ENCODE data around the gene RSPH9.
"Not testable (repeated sequence)": the region's sequence is repeated elsewhere in the genome, so short reads cannot be mapped to it uniquely, and the experiment has no call there.

Gene RSPH9

DNA sequence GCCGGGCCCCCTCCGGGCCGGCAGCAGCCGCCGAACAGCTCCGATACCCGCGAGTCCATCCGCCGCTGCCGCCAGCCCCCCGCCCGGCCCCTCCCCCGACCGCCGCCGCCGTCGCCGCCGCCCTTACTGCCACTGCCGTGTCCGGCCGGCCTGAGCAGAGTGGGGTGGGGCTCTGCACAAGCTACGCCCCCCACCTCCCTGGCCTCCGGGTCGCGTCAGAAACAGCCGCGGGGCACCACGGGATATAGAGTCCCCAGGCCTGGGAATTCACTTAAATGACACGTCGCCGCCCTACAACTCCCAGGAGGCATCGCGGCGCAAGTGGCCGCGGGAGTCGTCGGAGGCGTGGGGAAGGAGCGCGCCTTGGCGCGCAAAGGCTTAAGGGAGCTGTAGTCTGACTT, 15.7 kb upstream of the RSPH9 start, which contains the start of gene GTPBP2:
Gene GTPBP2, minus strand, starts transcription at position 161 of the 401 bp plus-strand sequence. Its CDS starts 102 bp downstream, at position 59.
- peak; percentile 95 for DNase-seq (ENCODE audit: low spot score)

- peak; percentile 98 for DNase-seq (ENCODE audit: low spot score)
These were observed 15.1 kb upstream of the RSPH9 start for GRCh38 chr6:43629505-43630300.

DNA sequence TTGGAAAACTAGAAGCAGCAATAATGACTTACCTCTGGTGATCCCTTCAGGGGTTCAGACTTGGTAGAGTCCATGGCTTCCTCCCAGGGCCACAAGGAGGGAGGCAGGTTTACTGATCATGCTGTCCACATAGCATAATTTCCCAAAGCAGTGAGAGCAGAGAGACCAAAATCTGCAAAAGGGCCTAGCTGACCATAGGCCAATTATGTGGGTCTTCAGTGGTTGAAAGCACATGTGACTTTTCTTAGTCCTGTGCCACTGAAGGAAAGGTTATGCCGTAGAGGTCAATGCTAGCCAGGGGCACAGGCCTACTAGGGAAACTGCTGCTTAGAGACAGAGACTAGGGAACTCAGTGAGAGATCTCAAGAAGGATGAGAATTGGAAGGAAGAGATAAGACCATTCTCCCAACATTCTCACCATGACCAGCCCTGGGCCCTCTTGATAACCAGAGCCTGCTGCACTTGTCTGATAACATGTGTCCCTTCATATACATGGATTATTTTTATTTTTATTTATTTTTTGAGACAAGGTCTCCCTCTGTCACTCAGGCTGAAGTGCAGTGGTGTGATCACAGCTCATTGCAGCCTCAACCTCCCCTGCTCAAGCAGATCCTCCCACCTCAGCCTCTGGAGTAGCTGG, 13.7 kb upstream of the RSPH9 start:
- no peak for DNase-seq (ENCODE audit: low spot score)

- not testable (repeated sequence) for DNase-seq (ENCODE audit: low spot score)
These were observed 11.8 kb upstream of the RSPH9 start for GRCh38 chr6:43633002-43633401.

DNA sequence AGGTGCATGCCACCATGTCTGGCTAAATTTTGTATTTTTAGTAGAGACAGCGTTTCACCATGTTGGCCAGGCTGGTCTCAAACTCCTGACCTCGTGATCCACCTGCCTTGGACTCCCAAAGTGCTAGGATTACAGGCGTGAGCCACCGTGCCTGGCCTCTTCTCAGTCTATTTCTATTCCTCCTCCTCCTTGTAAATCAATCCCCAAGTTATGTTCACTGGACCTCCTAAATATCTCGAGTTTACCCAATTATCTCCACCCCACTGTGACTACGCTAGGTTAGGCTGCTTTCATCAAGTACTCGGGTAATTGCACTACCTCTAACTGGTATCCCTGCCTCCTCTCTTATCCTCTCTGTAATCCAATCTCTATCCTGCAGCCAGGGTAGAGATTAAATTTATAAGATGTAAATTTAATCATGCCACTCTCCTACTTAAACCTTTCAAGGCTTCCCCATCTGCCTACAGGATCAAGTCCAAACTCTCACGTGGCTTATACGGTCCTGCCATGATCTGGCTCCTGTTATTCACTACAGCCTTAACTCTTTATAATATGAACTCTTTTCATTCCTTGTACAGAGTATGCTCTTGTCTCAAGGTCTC, 10.0 kb upstream of the RSPH9 start:
- DNase-seq (ENCODE audit: low spot score) = no peak

GRCh38 chr6:43635387-43636307, 9.2 kb upstream of the RSPH9 start, which contains the start of gene MAD2L1BP:
Gene MAD2L1BP (plus strand): TSS chr6:43635840. CDS start chr6:43635876, 36 bp downstream.
- peak; percentile 77 for DNase-seq (ENCODE audit: low spot score)

DNA sequence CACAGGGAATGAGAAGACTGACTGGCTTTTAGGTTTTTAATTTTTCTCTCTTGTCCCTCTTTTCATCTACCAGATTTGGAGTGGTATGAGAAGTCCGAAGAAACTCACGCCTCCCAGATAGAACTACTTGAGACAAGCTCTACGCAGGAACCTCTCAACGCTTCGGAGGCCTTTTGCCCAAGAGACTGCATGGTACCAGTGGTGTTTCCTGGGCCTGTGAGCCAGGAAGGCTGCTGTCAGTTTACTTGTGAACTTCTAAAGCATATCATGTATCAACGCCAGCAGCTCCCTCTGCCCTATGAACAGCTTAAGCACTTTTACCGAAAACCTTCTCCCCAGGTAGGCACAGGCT, 8.6 kb upstream of the RSPH9 start:
- DNase-seq (ENCODE audit: low spot score) = peak; percentile 19

- DNase-seq (ENCODE audit: low spot score) = no peak
These were observed 4.6 kb upstream of the RSPH9 start for GRCh38 chr6:43639984-43640800.

- no peak for DNase-seq (ENCODE audit: low spot score)
These were observed 753 bp downstream of the RSPH9 start for GRCh38 chr6:43645613-43645964.

- DNase-seq (ENCODE audit: low spot score) = no peak
These were observed 2.8 kb downstream of the RSPH9 start for GRCh38 chr6:43647613-43648012.

DNA sequence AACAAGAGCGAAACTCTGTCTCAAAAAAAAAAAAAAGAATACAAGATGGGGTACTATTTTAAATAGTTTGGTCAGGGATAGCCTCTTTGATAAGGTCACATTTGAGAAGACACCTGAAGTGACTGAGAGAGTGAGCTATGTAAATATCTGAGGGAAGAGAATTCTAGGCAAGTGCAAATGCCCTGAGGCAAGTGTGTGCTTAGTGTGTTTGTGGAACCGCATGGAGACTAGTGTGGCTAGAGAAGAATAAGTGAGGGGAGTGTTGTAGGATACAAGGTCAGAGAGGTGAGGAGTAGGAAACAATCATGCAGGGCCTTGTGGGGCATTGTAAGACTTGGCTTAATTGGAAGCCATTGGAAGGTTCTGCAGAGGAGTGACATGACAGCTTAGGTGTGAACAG, 3.4 kb downstream of the RSPH9 start:
- no peak for DNase-seq (ENCODE audit: low spot score)

- DNase-seq (ENCODE audit: low spot score) = not testable (repeated sequence)
These were observed 8.0 kb downstream of the RSPH9 start for GRCh38 chr6:43652822-43653221.

GRCh38 chr6:43657221-43657802, 12.5 kb downstream of the RSPH9 start:
- DNase-seq (ENCODE audit: low spot score) = no peak

- no peak for DNase-seq (ENCODE audit: low spot score)
These were observed 13.3 kb downstream of the RSPH9 start for GRCh38 chr6:43658161-43658560.

- DNase-seq (ENCODE audit: low spot score) = not testable (repeated sequence)
These were observed 18.1 kb downstream of the RSPH9 start for GRCh38 chr6:43662948-43663347.

DNA sequence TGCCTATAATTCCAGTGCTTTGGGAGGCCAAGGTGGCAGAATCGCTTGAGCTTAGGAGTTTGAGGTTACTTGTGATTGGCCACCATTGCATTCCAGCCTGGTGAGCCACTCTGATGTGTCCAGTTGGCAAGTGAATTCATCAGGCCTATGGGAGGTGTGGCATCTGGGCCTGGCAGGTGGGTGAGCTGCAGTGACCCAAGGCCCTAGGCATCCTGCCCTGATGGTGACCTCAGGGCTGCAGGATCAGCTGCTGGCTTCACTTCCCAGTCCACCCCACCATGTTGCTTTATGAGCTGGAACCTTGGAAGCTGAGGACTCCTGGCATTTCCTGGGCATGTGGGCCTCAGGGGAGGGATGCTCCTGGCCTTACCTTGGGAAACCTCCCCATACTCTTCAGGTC, 20.5 kb downstream of the RSPH9 start:
- no peak for DNase-seq (ENCODE audit: low spot score)

DNA sequence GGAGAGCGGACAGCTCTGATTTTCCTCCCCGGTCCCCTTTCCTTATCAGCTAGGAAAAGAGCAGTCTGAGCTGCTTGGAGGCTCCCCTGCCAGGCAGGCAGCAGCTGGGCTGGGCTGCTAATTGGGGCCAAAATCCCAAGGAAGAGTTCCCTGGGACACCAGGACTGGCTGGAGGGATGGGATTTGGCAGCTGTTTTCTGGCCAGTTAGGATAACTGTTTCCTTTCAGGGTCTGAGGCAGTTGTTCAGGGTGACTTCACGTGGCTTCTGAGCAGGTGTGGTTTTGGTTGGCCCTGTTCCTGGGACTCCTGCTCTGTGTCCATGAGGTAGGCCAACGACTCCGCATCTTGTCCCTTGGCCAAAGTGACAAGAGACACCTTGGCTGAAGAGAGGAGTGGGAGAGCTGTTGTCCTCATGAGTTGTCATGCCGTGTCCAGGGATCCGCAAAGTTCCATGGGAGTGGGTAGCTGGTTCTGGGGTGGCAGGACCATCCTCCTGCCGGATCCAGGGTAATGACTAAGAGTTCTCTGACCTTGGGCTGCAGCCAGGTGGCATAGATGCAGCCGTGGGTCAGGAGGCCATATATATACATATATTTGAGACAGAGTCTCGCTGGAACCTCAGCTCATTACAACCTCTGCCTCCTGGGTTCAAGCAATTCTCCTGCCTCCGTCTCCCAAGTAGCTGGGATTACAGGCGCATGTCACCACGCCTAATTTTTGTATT, 21.5 kb downstream of the RSPH9 start:
- DNase-seq (ENCODE audit: low spot score) = no peak

GRCh38 chr6:43667245-43668150, 22.7 kb downstream of the RSPH9 start:
- peak; percentile 77 for DNase-seq (ENCODE audit: low spot score)

Measured in hepatic stellate cell (primary cell).